HG02798 (cell line): Measurements from ENCODE around the gene GAB2.
A peak's percentile ranks its signal among the peaks of the same experiment; 100 is the strongest.
"Not testable (repeated sequence)": the region's sequence is repeated elsewhere in the genome, so short reads cannot be mapped to it uniquely, and the experiment has no call there.

ENCODE experiments used
- ATAC-seq: cut with Tn5 transposase; IDR thresholded peaks from one replicate; pipeline ENCODE4 v1.9.1; 2021; ENCODE audit warnings: mild to moderate bottlenecking; ENCODE audit not compliant: unreplicated experiment, poor library complexity

GAB2 gene

GRCh38 chr11:78196661-78197091, 220.9 kb downstream of the GAB2 start:
- ATAC-seq, result no peak

DNA sequence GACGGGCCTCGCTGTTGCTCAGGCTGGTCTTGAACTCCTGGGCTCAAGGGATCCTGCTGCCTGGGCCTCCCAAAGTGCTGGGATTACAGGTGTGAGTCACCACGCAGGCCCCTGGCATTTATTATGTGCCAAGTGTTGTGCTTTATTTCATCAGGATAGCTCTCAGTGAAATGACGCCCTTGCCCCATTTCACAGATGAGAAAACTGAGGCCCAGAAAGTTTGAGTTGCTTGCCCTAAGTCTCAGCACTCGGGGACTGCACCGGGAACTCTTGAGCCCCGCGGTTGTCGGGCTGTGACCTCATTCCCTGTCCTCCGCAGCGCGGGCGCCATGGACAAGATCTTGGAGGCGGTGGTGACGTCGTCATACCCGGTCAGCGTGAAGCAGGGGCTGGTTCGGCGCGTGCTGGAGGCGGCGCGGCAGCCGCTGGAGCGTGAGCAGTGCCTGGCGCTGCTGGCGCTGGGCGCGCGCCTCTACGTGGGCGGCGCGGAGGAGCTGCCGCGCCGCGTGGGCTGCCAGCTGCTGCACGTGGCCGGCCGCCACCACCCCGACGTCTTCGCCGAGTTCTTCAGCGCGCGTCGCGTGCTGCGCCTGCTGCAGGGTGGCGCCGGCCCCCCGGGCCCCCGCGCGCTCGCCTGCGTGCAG, 221.6 kb downstream of the GAB2 start:
- ATAC-seq, result no peak

DNA sequence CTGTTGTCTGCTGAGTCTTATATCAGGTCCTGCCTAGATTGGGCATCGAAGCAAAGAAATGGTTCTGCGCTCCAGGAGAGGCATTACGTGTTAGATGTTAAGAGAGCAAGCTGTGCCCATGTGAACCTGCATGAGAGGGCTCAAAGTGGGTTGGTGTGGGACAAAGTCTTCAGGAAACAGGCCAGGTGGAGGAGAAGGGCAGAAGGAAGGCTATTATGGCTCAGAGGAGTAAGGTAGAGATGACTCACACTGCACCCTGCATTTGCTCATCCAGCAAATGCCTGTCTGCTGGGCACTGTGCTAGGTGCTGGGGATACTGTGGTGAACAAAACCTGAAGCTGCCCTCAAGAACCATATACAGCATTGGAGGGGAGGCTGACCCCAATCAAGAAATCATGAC, 223.1 kb downstream of the GAB2 start:
- ATAC-seq, result no peak

- ATAC-seq, result no peak
These were observed 223.8 kb downstream of the GAB2 start for GRCh38 chr11:78193806-78194205.

DNA sequence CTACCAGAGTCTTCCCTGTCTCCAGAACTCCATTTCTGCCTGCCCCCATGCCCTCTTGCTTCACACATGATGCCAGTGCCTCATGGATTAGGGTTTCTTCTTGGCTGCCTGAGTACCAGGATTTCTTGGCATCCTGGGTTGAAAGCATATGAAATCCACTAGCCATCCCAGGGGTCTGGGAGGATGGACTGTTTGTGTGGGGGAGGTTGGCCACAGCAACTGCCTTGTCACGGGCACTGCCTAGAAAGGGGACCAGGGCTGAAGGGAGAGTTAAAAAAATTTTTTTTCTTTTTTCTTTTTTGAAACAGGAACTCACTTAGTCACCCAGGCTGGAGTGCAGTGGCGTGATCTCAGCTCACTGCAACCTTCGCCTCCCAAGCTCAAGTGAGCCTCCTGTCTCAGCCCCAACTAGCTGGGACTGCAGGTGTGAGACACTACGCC, 224.7 kb downstream of the GAB2 start:
- ATAC-seq, result no peak

- ATAC-seq, result no peak
These were observed 225.3 kb downstream of the GAB2 start for GRCh38 chr11:78192223-78192719.

DNA sequence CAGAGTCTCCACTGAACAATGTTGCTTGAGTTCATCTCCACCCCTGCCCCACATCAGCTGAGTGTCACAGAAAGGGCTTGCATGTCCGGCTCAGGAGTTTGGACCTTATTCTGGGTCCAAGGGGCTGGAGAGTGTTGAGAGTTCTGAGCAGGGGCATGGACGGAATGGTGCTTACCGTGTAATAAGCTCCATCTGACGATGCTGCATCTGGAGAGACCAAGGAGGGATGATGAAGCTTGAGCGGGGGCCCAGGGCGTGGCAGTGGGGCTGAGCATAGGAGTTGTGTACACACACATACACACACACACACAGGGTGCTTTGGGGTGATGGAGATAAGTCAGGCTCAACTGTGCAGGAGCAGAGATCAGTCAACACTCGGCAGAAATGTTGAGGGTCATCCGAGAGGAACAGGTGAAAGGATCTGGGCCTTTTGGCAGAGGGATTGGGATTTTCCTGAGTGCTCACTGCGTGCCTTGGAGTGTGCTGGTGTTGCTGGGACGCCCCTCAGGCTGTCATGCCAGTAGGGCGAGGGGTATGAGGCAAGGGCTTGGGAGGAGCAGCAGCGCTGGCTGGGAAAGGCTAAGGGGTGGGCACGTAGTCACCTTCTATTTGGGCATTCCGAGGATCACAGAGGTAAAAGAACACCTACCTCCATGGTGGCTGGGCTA, 226.6 kb downstream of the GAB2 start:
- no peak for ATAC-seq

GRCh38 chr11:78190374-78190773, 227.2 kb downstream of the GAB2 start:
- no peak for ATAC-seq

DNA sequence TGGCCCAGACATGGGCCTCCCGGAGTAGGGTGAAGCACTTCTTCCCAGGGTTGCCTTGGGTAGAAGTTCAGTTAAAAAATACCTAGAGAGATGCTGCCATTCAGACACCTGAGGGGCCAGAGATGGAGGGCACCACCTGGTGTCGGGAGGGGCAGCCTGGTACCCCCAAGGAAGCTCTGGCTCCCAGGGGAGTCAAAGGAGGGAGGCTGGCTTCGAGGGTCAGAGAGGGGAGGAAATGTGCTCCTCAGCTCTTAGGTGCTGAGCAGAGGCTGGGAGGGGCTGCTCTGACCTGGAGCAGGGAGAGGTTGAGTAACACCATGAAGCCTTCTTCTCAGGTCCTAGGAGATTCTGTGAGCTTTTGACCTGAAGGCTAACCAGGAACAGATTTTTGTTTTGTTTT, 227.8 kb downstream of the GAB2 start:
- no peak for ATAC-seq

DNA sequence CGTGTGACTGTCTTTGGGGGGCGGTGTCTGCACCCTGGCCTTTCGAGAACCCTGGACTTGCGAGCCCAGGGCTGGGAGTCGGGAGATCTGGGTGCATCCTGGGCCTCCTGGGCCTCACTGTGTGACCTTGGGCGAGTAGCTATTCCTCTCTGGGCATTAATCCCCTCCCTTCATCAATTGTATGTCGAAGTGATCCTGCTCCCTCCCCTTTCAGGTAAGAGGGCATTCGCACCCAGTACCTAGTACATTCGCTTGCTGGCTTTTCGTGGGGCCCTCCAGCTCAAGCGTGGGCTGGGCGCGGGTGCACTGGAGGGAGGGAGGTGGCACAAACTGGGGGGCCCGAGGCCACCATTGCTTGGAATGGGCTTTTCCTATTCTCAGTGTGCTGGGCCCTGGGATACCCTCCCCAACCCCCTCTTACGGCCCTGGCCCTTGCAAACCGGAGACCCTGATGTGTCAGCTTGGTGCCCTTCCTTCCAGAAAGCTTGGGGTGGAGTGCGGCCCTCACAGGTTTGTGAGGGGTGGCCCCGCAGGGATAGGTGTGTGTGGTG, 228.4 kb downstream of the GAB2 start:
- ATAC-seq, result no peak

DNA sequence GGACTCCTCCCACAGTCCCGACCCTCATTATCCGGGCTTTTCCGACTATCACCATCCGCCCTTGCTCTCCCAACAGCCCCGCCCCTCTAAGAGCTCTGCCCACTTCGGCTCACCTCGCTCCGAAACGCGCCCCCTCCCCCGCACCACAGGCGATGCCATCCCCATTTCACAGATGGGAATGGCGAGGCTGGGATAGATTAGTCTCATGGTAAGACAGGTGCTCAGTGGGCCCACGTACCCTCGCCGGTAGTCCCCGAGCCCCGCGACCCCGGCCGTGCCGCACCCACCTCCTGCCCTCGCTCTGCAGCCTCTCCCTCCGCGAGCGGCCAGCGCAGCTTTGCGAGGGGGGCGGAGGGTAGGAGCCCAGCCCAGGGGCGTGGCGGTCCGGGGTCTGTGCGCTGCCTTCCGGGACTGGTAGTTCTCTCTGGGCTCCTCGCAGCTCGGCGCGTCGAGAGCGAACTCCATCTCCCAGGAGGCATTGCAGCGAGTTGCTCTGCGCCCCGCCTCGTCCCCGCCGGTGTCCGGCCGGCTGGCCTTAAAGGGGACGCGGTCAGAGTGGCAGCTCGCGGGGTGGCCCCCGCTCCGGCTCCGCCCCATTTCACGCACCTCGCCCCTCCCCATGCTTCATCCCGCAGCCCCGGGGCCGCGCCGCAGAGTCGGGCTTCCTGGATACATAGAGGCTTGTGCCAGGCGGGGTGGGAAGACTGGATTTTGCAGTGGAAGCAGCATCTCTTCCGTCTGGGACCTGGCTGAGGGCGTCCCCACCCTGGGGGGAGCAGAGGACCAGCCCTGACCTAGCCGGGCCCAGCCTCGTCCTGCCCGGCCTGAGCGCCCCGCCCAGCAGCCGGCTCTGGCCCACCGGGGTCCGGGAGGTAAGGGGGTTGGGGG, 229.1 kb downstream of the GAB2 start, which contains the start of the genes KCTD21 and USP35:
Gene KCTD21, minus strand, starts transcription at position 341 of the 888 bp plus-strand sequence. CDS start 14,072 bp downstream, outside the sequence.
Gene USP35, plus strand, starts transcription at position 634 of the 888 bp plus-strand sequence. CDS start 7,327 bp downstream, outside the sequence.
- ATAC-seq, result peak; percentile 95

- ATAC-seq, result peak; percentile 17
These were observed 230.0 kb downstream of the GAB2 start for GRCh38 chr11:78187366-78188285.

- ATAC-seq, result no peak
These were observed 236.4 kb downstream of the GAB2 start for GRCh38 chr11:78181185-78181584.

DNA sequence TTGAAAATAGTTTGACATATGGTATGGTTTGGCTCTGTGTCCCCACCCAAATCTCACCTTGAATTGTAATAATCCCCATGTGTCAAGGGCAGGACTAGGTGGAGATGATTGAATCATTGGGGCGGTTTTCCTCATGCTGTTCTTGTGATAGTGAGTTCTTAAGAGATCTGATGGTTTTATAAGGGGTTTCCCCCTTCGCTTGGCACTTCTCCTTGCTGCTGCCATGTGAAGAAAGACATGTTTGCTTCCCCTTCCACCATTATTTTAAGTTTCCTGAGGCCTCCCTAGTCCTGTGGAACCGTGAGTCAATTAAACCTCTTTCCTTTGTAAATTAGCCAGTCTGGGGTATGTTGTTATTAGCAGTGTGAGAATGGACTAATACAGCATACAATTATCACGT, 236.9 kb downstream of the GAB2 start:
- ATAC-seq, result no peak

- no peak for ATAC-seq
These were observed 238.1 kb downstream of the GAB2 start for GRCh38 chr11:78179459-78180071.

- no peak for ATAC-seq
These were observed 240.4 kb downstream of the GAB2 start for GRCh38 chr11:78177216-78177615.

DNA sequence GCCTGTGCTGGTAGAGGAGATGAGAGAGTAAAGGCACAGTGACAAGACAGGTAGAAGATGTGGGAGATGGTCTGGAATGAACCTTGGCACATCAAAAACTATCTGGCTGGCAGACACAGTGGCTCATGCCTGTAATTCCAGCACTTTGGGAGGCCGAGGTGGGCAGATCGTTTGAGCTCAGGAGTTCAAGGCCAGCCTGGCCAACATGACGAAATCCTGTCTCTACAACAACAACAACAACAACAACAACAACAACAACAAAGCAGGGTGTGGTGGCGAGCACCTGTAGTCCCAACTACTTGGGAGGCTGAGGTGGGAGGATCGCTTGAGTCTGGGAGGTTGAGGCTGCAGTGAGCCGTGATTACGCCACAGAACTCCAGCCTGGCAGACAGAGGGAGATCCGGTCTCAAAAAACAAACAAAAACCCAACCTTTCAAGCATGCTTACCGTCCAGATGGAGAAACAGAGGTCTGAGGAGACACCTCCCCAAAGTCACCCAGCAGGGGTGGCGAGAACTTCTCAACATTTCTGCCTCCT, 240.9 kb downstream of the GAB2 start:
- no peak for ATAC-seq

DNA sequence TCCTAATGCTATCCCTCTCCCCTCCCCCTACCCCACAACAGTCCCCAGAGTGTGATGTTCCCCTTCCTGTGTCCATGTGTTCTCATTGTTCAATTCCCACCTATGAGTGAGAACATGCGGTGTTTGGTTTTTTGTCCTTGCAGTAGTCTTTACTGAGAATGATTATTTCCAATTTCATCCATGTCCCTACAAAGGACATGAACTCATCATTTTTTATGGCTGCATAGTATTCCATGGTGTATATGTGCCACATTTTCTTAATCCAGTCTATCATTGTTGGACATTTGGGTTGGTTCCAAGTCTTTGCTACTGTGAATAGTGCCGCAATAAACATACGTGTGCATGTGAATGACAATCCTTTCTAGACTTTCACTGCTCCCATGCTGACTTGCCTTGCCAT, 241.8 kb downstream of the GAB2 start:
- ATAC-seq, result not testable (repeated sequence)

GRCh38 chr11:78171951-78172350, 245.7 kb downstream of the GAB2 start:
- no peak for ATAC-seq
